ENCODE results near the gene RNF130. TPM values are rescaled to one million over a fixed set of nuclear protein-coding genes. Genes with fewer than 3 reads are reported as not detected.
A peak's percentile ranks its signal among the peaks of the same experiment; 100 is the strongest.

Gene RNF130
- total RNA-seq, 1 experiment from 2014 or later: 99.2 TPM

DNA sequence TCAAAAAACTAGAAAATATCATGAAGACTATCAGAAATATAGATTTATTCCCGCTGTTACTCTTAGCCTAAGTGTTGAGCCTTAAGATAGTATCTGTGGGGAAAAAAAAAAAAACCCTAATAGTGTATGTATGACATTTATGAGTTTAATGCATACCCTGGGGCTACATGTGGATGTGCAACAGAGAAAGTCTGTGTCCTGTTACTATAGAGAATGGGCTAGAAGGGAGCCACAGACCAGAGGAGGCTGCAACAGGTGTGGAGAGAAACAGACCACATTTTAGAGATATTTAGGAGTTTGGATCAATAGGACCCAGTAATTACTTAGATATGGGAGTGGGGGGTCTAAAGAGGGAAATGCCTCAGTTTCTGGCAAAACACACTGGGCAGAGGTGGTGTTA lies 15.4 kb downstream of the RNF130 start:
- DNase-seq (ENCODE audit: low spot score): no peak

DNA sequence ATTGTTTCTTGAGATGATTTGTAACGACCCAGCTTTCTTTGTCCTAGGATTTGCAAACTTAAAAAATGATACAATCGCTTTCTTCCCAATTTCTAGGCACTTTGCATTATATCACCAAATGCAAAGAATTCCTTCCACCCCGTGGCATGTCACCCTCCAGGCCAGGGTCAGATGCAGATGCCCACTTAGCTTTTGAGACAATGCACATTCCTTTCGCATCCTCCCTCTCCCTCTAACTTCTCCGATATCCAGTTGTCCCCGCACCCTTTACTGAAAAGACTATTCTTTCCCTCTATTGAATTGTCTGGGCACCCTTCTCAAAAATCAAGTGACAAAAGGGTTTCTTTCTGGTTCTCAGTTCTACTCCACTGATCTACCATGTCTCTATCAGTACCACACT lies 17.3 kb downstream of the RNF130 start:
- DNase-seq (ENCODE audit: low spot score): no peak

DNA sequence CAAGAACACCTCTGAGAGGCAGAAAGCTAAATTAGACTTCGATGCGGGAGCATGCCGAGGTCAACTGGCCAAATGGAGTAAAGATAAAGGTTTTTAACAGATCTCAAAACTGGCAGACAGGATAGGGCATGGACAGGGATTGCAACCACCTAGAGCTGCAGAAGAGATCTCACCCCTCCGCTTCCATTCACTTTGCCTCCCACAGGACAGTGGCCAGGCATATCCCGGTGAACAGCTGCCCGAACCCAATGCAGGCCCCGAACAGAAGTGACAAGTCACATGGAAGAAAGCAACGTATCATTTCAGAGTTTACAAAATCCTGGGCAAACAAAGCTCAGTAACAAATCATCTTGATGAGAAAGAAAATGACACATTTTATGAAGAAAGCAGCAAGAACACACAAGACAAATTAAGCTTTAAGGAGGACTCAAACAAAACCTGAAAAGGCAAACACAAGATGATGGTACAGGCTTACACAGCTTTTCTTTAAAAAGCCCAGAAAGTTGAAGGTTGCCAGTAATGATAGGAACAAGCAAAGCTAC lies 18.4 kb downstream of the RNF130 start:
- DNase-seq (ENCODE audit: low spot score): no peak

DNA sequence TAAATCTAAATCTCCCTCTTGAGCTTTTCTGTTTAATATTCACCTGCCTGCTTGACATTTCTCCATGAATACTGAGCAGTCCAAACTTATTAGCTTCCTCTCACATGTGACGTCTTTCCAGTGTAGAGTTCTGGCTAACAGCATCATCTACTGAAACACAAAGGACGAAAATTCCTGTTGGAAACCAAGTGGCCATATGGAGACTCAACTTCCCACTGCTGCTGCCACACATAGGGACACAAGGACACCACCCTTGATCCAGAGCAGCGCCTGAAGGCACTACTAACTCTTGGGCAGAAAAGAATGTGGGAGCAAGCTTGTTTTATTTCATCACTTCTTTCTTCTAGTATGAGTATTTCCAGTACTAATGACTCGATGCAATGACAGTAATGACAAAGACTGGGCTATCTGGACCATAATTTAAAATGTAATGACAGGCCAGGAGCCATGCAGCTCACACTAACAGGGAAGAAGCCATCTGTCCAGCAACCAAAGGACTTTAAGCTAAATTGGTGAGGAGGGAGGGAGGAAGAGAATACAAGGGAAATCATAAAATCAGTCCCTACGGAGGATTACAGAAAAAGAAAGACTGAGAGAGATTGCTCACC lies 19.2 kb downstream of the RNF130 start:
- no peak for DNase-seq (ENCODE audit: low spot score)

DNA sequence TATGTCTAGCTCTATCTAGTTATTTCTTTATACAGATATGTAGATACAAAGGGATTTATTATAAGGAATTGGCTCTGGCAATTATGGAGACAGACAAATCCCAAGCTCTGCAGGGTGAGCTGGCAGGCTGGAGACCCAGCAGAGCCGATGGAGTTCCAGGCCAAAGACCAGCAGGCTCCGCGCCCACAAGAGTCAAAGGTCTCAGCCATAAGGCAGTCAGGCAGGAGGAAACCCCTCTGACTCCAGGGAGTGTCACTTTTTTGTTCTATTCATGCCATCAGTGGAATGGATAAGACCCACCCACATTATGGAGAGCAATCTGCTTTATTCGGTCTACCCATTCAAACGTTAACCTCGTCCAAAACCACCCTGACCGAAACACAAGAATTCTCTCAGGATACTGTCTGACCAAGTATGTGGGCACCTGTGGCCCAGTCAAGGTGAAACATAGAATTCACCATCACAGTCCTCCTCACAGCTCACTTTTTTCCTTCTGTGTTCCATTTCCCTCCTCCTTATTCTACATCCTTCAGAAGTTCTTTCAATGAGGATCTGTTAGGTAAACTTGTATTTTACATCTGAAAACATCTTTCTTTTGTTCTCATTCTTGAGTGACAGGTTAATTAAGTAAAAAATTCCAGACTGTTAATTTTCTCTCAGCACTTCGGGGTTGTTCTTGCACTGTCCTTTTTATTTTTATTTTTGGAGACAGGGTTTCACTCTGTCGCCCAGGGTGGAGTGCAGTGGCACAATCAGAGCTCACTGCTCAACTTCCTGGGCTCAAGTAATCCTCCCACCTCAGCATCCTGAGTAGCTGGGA lies 21.2 kb downstream of the RNF130 start:
- DNase-seq (ENCODE audit: low spot score): no peak

DNA sequence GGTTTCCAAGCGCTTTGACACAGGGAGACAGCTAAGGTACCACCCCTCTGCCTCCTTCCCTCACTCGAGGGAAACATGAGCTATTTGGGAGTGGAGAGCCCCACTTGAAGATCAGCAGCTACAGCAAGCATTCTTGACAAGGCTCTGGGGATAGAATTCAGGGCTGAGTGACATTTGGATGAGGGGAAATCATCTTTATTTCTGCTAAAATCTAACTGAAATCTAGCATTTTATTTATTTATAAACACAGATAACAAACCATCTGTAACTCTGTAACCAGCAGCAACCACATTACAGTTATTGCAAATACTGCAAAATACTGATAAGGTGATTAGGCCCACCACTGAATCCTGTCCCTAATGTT lies 22.4 kb downstream of the RNF130 start:
- DNase-seq (ENCODE audit: low spot score): no peak

DNA sequence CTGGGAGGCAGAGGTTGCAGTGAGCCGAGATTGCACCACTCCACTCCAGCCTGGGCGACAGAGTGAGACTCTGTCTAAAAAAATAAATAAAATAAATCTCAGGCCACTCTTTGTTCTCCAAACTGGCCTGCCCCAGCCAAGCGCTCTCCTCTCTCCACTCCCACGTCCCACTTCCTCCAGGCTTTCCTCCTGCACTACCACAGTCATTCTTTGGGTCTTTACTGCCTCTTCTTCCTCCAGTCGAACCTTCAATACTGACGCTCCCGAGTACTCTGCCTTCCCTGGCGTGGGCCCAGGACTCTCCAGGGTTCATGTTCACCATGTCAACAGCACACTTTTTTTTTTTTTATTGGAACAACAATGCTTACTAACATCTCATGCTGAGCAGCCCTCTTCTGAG lies 23.9 kb downstream of the RNF130 start:
- no peak for DNase-seq (ENCODE audit: low spot score)

DNA sequence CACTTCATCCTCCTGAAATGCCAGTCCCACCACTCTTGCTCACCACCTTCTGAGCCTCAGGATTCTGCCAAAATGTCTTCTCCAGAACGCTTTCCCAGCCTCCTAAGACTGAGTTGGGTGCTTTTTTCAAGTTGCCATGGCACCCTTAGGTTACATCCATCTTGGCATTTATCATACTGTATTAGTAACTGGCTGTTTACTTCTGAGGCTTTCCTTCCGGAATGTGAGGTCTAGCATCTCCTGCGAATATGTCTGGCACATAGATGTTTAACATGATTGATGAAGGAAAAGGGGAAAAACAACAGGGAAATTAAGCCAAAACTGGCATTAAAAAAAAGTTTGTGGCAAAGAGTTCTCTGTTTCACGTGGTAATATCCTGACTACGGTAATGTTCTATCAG lies 24.9 kb downstream of the RNF130 start:
- no peak for DNase-seq (ENCODE audit: low spot score)

DNA sequence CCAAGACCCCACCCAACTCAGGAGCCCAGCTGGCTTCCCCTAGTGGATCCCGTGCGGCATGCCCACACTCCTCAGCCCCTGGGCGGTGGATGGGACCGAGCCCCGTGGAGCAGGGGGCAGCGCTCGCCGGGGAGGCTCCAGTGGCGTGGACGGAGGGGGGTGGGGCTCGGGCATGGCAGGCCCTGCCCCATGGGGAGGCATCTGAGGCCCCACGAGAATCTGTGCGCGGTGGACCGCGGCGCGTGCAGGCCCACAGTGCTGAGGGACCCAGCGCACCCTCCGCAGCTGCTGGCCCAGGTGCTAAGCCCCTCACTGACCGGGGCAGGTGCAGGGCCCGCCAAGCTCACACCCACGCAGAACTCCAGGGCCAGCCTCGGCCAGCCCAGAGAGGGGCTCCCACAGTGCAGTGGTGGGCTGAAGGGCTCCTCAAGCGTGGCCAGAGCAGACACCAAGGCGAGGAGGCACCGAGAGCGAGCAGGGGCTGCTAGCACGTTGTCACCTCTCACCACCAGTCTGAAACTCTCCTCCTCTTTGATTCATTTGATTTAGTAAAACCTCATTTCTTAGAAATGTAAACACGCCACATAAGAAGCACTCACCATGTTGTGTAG lies 25.6 kb downstream of the RNF130 start:
- no peak for DNase-seq (ENCODE audit: low spot score)

DNA sequence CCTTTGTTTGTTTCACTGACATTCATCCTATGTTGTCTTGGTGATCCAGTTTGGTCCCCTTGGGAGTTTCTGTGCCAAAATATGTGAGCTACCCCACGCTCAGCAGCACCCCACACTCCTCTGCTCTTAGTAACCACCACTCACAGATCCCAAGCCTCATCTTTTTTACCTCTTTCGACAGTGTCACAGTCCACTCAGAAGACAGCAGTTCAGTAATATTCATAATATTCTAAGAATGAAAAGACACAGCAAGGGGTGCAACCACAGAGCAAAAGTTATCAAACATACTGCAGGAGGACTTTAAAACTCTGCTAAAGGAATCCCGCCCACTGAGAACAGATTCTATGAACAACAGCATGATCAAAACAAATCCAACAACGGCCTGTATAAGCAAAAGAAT lies 28.2 kb downstream of the RNF130 start:
- no peak for DNase-seq (ENCODE audit: low spot score)

DNA sequence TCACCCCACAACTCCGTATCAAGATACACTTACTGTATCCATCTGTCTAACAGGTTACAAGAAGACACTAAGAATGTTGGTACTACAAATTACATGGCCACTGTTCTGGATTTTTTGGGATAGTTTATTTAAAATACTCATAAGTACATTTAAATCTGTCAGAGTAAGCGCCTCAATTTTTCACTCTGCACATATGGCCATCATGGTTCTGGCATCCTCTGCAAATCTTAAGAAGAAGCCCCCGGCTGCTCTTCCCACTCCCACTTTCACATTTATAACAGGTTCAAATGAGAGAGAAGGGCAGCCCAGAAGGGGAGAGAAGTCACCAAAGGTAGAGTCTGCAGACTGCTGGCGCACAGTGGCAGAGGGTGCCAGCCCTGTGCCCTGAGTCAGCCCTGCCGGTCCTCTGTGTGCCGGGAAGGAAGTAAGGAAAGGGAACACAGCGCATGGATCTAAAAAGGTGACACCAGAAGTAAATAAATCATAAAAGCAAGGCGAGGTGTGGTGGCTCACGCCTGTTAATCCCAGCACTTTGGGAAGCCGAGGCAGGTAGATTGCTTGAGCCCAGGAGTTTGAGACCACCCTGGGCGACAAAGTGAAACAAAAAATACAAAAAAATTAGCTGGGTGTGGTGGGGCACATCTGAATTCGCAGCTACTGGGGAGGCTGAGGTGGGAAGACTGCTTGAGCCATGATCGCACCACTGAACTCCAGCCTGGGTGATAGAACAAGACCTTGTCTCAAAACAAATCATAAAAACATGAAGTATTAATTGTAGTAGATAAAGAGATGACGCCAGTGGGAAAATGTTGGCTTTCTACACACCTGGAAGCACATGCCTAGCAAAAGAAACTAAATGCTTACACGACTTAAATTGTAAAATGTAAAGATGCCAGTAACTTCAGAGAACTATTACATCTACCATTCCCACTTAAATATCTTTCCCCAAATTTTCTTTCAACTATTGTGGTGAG lies 30.0 kb downstream of the RNF130 start:
- no peak for DNase-seq (ENCODE audit: low spot score)

DNA sequence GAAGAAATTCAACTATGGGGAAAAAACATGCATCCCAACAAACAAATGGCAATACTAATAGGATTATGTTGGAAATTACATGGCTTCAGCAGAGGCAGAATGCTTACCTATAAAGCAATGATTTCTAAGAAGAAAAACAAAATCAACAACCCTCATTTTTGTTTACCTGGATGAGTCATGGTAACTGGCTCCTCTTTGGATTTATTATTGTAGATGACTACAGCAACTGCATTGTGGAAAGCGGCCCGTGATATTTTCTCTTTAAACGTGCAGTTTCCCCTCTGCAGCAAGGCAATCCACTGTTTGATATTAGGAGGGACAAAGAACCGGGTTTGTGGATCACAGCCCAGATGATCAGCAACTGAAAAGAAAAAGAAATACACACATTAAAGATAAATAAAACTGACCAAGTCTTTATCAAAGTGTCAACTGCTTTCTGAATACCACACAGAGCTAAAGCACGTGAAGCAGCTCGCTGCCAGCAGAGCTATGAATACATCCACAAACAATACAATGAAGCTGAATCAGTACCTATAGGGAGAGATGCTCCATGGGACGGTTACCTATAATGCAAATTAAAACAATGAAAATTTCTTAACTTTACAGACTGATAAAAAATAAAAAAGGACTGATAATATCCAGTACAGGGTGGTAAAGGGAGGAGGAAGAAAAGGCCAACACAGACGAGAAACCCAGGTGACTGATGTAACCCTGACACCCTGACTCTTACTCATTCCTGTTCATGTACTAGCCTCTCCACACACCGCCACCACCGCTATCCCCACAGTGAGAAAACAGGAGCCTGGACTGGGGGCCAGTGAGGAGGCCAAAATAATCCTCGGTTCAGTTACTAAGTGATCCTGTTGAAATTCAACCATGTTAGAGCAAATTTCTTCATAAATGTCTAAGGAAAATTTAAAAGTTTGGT lies 31.0 kb downstream of the RNF130 start:
- DNase-seq (ENCODE audit: low spot score): no peak

DNA sequence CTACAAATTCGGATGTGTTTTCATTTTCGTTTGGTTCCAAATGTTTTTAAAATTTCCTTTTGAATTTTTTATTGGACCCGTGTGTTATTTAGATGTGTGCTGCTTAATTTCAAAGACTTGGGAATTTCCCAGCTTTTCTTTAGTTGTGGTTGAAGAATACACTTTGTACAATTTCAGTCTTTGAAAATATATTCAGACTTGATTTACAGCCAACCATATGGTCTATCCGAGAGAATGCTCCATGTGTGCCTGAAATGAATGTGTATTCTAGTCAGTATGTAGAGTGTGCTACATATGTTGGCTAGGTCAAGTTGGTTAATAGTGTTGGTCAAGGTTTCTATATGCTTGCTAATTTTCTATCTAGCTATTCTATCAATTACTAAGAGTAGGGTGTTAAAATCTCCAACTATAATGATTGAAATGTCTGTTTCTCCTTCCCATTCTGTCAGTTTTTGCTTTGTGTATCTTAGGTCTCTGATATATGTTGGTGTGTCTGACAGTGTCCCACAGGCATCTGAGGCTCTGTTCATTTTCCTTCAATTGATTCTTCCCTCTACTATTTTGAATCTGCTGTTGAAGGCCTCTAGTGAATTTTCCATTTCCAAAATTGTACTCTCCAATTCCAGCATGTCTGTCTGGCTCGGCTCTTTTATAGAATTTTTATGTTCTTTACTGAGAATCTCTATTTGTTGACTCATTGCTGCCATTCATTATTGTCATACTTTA lies 36.2 kb downstream of the RNF130 start:
- DNase-seq (ENCODE audit: low spot score): no peak

DNA sequence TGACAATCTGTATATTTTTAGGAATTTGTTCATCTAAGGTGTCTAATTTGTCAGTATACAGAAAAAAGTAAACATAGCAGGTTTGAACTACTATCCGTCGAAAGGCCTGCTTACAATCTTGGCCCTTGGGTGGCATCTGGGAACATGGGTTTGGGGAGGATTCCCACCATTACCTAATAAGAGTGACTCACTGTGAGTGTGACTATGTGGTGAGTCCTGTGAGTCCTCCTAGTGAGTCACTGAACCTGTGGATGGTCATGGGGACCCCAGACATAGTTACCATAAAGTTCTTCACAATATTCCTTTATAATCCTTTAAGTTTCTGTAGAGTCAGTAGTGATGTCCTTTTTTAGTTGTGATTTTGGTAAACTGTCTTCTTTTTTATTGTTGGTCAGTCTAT lies 37.0 kb downstream of the RNF130 start:
- DNase-seq (ENCODE audit: low spot score): peak; percentile 57

DNA sequence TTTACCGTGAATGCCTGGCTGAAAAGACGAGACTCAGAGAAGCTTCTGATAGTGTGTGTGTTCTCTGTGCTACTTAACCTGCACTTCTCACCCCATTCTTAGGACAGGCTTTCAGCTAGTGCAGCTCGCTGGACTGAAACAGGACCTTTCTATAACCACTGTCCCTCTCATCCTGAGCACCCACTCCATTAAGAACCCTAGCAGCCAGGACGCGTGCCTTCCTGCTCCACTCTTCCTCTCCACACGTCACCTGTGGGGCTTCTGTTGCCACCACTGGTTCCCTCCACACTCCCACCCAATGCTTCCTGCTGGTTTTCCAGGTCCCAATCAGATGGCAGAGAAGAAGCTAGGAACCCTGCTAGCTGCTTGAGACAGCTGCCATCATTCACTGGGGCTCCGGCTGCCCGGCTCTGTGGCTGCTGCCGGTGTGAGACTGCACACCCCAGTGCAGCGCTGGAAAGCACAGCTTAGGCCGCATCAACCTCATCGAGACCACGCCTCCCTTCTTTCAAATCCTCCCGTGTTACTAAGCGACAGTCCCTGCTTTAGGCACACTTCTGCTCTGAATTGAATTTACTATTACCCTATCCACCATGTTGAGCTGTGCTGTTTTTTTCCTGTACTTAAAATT lies 44.0 kb downstream of the RNF130 start:
- DNase-seq (ENCODE audit: low spot score): no peak

DNA sequence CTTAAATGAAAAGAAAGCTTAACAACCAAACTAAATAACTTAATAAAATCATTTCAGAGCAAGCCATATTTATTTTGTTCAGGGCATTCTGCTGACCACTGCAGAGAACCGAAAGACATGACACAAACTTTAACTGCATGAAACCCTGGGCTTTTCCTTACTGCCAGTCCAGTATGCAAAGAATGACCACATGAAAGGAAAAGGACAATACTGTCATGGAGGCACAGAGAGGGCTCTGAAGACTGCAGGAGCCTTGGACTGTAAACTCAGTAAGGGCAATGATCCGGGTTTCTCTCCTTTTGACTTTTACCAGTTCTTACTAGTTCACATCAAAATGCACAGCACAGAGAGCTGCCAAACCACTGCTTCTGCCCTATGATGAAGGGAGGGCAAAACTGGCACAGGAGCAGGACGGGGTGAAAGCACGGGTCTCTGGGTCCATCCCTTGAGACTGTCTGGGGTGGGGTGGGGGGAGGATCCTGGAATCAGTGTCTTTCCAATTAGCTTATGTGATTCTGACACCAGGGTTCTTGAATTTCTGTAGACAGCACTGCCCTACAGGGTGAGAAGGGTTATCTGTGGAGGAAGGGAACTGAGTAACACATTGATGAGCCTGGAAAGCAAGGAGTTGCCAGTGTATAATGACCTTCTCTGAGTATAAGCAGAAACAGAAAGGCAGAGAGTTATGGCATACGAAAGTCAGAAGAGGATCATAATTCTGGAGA lies 44.7 kb downstream of the RNF130 start:
- no peak for DNase-seq (ENCODE audit: low spot score)

DNA sequence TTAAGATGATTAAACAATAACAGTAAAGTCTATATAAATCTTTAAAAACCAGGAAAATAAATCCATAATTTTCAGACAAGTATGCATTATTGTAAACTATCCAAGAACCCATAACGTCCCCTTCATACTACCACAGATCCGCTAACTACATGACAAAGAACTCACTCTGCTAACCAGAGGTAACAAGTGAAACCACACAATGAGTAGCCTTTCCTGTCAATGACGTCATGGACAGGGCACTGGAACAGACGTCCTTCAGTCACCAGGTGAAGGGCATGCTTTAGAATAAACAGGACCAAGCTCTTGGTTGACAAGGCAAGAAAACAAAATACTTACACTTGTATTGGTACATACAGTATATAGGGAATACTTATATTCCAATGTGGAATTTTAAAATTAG lies 45.2 kb downstream of the RNF130 start:
- DNase-seq (ENCODE audit: low spot score): peak; percentile 82

DNA sequence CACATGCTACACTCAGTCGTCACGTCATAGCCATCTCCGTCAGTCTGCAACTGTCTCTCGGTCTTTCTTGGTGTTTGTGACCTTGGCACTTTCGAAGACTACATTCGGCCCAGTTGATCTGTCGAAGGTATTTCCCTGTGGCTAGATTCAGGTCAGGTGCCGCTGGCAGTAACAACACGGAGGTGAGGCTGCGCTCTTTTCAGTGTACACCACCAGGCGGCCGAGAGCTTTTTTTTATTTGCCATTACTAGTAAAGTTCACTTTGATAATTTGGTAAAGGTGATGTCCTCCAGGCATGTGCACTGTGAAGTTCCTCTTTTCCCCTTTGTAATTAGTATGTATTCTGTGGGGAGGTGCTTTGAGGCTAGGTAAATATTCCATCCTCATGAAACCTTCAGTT lies 49.7 kb downstream of the RNF130 start:
- no peak for DNase-seq (ENCODE audit: low spot score)

DNA sequence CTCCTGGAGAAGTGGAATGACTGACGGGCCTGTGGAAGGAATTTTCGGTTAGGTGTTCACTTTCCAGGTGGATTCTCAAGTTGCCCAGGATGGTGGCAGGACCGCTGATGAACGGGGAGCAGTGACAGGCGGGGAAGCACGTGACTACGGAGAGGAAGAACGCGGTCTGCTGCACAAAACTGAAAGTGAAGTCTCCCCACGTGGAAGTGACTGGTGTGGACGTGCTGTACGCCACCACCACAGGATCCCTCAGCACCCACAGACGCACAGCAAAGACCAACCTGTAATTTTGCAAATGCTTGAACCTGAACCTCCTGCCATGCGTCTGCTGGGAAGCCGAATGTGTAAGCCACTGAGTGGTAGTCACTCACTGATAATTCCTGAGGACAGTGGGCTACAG lies 51.4 kb downstream of the RNF130 start:
- DNase-seq (ENCODE audit: low spot score): no peak
